Omental fat pad (tissue), 4 donors: ENCODE data around the gene DYRK1A. TPM values are rescaled to one million over a fixed set of nuclear protein-coding genes. Genes with fewer than 3 reads are reported as not detected.

Experiments
- ATAC-seq: fragments of 150-250 bp; one replicate; pipeline ENCODE4 v1.9.1; 2016; ENCODE audit warnings: mild to moderate bottlenecking, moderate library complexity; ENCODE audit not compliant: low FRiP score
- DNase-seq: peaks from one replicate; pipeline ENCODE4 v3.0.0-alpha.2; 2019; ENCODE audit warnings: low spot score
- CTCF ChIP-seq, 3 donors: fragments of 450-650 bp; IDR thresholded peaks; one replicate each; pipeline ENCODE4 v1.5.1; 2016 to 2017; ENCODE audit warnings: antibody characterized with exemption in 3 of 3, mild to moderate bottlenecking in 3 of 3, moderate library complexity in 2 of 3
- total RNA-seq, 4 donors: library from RNA; depleted of rRNA; stranded (reverse); fragments of >200 nt; gene quantifications; one replicate each; pipeline ENCODE4 v1.1.0, GENCODE V29; 2016

DYRK1A gene
- total RNA-seq, 4 donors from 2014 or later: 50.7 to 82.3 (median 72.3) TPM

- TF ChIP-seq CTCF (IDR thresholded peaks at IDR 0.05): no peak
- ATAC-seq (no peak), DNase-seq (no peak)
Measured at GRCh38 chr21:37346841-37347430, 19.6 kb upstream of the DYRK1A start.

GRCh38 chr21:37348664-37349063 lies 17.9 kb upstream of the DYRK1A start:
- ATAC-seq (no peak), DNase-seq (no peak)
- no peak for TF ChIP-seq CTCF (IDR thresholded peaks at IDR 0.05)

- no peak for TF ChIP-seq CTCF (IDR thresholded peaks at IDR 0.05)
- no peak for DNase-seq
- ATAC-seq: no peak
Measured at GRCh38 chr21:37350472-37350871, 16.1 kb upstream of the DYRK1A start.

GRCh38 chr21:37356706-37357105 lies 9.9 kb upstream of the DYRK1A start:
- ATAC-seq (no peak), DNase-seq (no peak)
- no peak for TF ChIP-seq CTCF (IDR thresholded peaks at IDR 0.05)

- TF ChIP-seq CTCF (IDR thresholded peaks at IDR 0.05): no peak
- DNase-seq: no peak
- ATAC-seq: no peak
Measured at GRCh38 chr21:37357691-37358090, 8.9 kb upstream of the DYRK1A start.

- DNase-seq (no peak), ATAC-seq (no peak)
- no peak for TF ChIP-seq CTCF (IDR thresholded peaks at IDR 0.05)
Measured at GRCh38 chr21:37358397-37358796, 8.2 kb upstream of the DYRK1A start.

GRCh38 chr21:37363936-37364335 lies 2.6 kb upstream of the DYRK1A start:
- ATAC-seq (no peak), DNase-seq (no peak)
- TF ChIP-seq CTCF (IDR thresholded peaks at IDR 0.05): no peak
